ENCODE data around the gene C11orf71.

The C11orf71 gene

GRCh38 chr11:114400216-114400914, at the start of gene C11orf71, which contains the start of gene RBM7:
Gene C11orf71, minus strand, starts transcription at chr11:114400511. Its CDS starts 180 bp downstream, at chr11:114400331.
Gene RBM7, plus strand, starts transcription at chr11:114400666. Its CDS starts 6 bp downstream, at chr11:114400672.
- Mint-ChIP-seq H3K27ac (peak within 1 kb of the TSS; percentile 98), H3K27me3 (no peaks in the 10 kb centered on the region), H3K4me3 (peak within 1 kb of the TSS; percentile 92), H3K9me3 (no peaks in the 10 kb centered on the region), H3K4me1 (peaks cover 32% of the 10 kb centered on the region), H3K36me3 (peaks cover 12% of the 10 kb centered on the region)
- DNase-seq (ENCODE audit: low spot score in 2 of 2) = peak; percentile 89 to 95
- peak; percentile 91 for ATAC-seq (ENCODE audit: low read depth)

- no peaks in the 10 kb centered on the region for H3K4me1 Mint-ChIP-seq
- peaks cover 27% of the 10 kb centered on the region for H3K36me3 Mint-ChIP-seq
- no peaks in the 10 kb centered on the region for H3K27me3 Mint-ChIP-seq
- no peaks in the 10 kb centered on the region for H3K9me3 Mint-ChIP-seq
- ATAC-seq (ENCODE audit: low read depth) (no peak), DNase-seq (ENCODE audit: low spot score in 2 of 2) (no peak)
- H3K4me3 Mint-ChIP-seq = no peak overlapping the region
- H3K27ac Mint-ChIP-seq = no peak overlapping the region
Measured at GRCh38 chr11:114449845-114450244, 49.5 kb upstream of the C11orf71 start.

- DNase-seq (ENCODE audit: low spot score in 2 of 2) (no peak), ATAC-seq (ENCODE audit: low read depth) (no peak)
- Mint-ChIP-seq H3K36me3 (peaks cover 27% of the 10 kb centered on the region), H3K27me3 (no peaks in the 10 kb centered on the region), H3K27ac (no peak overlapping the region), H3K9me3 (no peaks in the 10 kb centered on the region), H3K4me1 (no peaks in the 10 kb centered on the region), H3K4me3 (no peak overlapping the region)
Measured at GRCh38 chr11:114448749-114449482, 48.6 kb upstream of the C11orf71 start.

- no peak for DNase-seq (ENCODE audit: low spot score in 2 of 2)
- Mint-ChIP-seq H3K4me3 (no peak overlapping the region), H3K27me3 (no peaks in the 10 kb centered on the region), H3K27ac (no peak overlapping the region), H3K4me1 (no peaks in the 10 kb centered on the region), H3K9me3 (no peaks in the 10 kb centered on the region), H3K36me3 (peaks cover 25% of the 10 kb centered on the region)
- ATAC-seq (ENCODE audit: low read depth) = no peak
Measured at GRCh38 chr11:114447892-114448291, 47.6 kb upstream of the C11orf71 start.

- H3K27ac Mint-ChIP-seq = no peak overlapping the region
- H3K9me3 Mint-ChIP-seq = no peaks in the 10 kb centered on the region
- H3K36me3 Mint-ChIP-seq = peaks cover 22% of the 10 kb centered on the region
- ATAC-seq (ENCODE audit: low read depth) (no peak), DNase-seq (ENCODE audit: low spot score in 2 of 2) (no peak)
- H3K4me3 Mint-ChIP-seq = no peak overlapping the region
- no peaks in the 10 kb centered on the region for H3K4me1 Mint-ChIP-seq
- H3K27me3 Mint-ChIP-seq = no peaks in the 10 kb centered on the region
Measured at GRCh38 chr11:114447444-114447843, 47.1 kb upstream of the C11orf71 start.

GRCh38 chr11:114442536-114442935, 42.2 kb upstream of the C11orf71 start:
- H3K36me3 Mint-ChIP-seq = peaks cover 12% of the 10 kb centered on the region
- H3K4me3 Mint-ChIP-seq = no peak overlapping the region
- DNase-seq (ENCODE audit: low spot score in 2 of 2) (no peak), ATAC-seq (ENCODE audit: low read depth) (no peak)
- H3K9me3 Mint-ChIP-seq = no peaks in the 10 kb centered on the region
- no peaks in the 10 kb centered on the region for H3K27me3 Mint-ChIP-seq
- H3K27ac Mint-ChIP-seq = no peak overlapping the region
- H3K4me1 Mint-ChIP-seq = peaks cover 18% of the 10 kb centered on the region

- no peak for DNase-seq (ENCODE audit: low spot score in 2 of 2)
- H3K9me3 Mint-ChIP-seq = no peaks in the 10 kb centered on the region
- no peak overlapping the region for H3K4me3 Mint-ChIP-seq
- peaks cover 18% of the 10 kb centered on the region for H3K4me1 Mint-ChIP-seq
- H3K36me3 Mint-ChIP-seq = peaks cover 7% of the 10 kb centered on the region
- H3K27me3 Mint-ChIP-seq = no peaks in the 10 kb centered on the region
- ATAC-seq (ENCODE audit: low read depth) = no peak
- H3K27ac Mint-ChIP-seq = no peak overlapping the region
Measured at GRCh38 chr11:114441921-114442320, 41.6 kb upstream of the C11orf71 start.

- H3K4me3 Mint-ChIP-seq = no peak overlapping the region
- peaks cover 18% of the 10 kb centered on the region for H3K4me1 Mint-ChIP-seq
- H3K27me3 Mint-ChIP-seq = no peaks in the 10 kb centered on the region
- ATAC-seq (ENCODE audit: low read depth) (no peak), DNase-seq (ENCODE audit: low spot score in 2 of 2) (no peak)
- no peaks in the 10 kb centered on the region for H3K9me3 Mint-ChIP-seq
- peaks cover 1% of the 10 kb centered on the region for H3K36me3 Mint-ChIP-seq
- H3K27ac Mint-ChIP-seq = peak overlapping the region; percentile 50
Measured at GRCh38 chr11:114440971-114441763, 40.9 kb upstream of the C11orf71 start.

GRCh38 chr11:114440121-114440860, 40.0 kb upstream of the C11orf71 start:
- Mint-ChIP-seq H3K36me3 (no peaks in the 10 kb centered on the region), H3K27ac (peak overlapping the region; percentile 82), H3K4me3 (peak overlapping the region; percentile 92), H3K9me3 (no peaks in the 10 kb centered on the region), H3K4me1 (peaks cover 18% of the 10 kb centered on the region), H3K27me3 (no peaks in the 10 kb centered on the region)
- DNase-seq (ENCODE audit: low spot score in 2 of 2) (no peak), ATAC-seq (ENCODE audit: low read depth) (no peak)

GRCh38 chr11:114439229-114440120, 39.2 kb upstream of the C11orf71 start, which contains the start of gene REXO2:
Gene REXO2, plus strand, starts transcription at chr11:114439467. Its CDS starts 62 bp downstream, at chr11:114439529.
- Mint-ChIP-seq H3K9me3 (no peaks in the 10 kb centered on the region), H3K4me1 (peaks cover 18% of the 10 kb centered on the region), H3K36me3 (no peaks in the 10 kb centered on the region), H3K4me3 (peak within 1 kb of the TSS; percentile 92), H3K27ac (peak within 1 kb of the TSS; percentile 82), H3K27me3 (no peaks in the 10 kb centered on the region)
- peak; percentile 99 for ATAC-seq (ENCODE audit: low read depth)
- peak; percentile 87 to 88 for DNase-seq (ENCODE audit: low spot score in 2 of 2)

GRCh38 chr11:114438303-114438702, 38.0 kb upstream of the C11orf71 start:
- H3K27me3 Mint-ChIP-seq = no peaks in the 10 kb centered on the region
- peaks cover 18% of the 10 kb centered on the region for H3K4me1 Mint-ChIP-seq
- ATAC-seq (ENCODE audit: low read depth) = no peak
- DNase-seq (ENCODE audit: low spot score in 2 of 2) = no peak
- H3K9me3 Mint-ChIP-seq = no peaks in the 10 kb centered on the region
- no peaks in the 10 kb centered on the region for H3K36me3 Mint-ChIP-seq
- no peak overlapping the region for H3K4me3 Mint-ChIP-seq
- H3K27ac Mint-ChIP-seq = no peak overlapping the region

- no peak overlapping the region for H3K4me3 Mint-ChIP-seq
- H3K4me1 Mint-ChIP-seq = no peaks in the 10 kb centered on the region
- DNase-seq (ENCODE audit: low spot score in 2 of 2) (no peak), ATAC-seq (ENCODE audit: low read depth) (no peak)
- H3K27me3 Mint-ChIP-seq = no peaks in the 10 kb centered on the region
- no peaks in the 10 kb centered on the region for H3K9me3 Mint-ChIP-seq
- H3K27ac Mint-ChIP-seq = no peak overlapping the region
- H3K36me3 Mint-ChIP-seq = no peaks in the 10 kb centered on the region
Measured at GRCh38 chr11:114433376-114433775, 33.1 kb upstream of the C11orf71 start.

GRCh38 chr11:114432893-114433292, 32.6 kb upstream of the C11orf71 start:
- Mint-ChIP-seq H3K36me3 (no peaks in the 10 kb centered on the region), H3K9me3 (no peaks in the 10 kb centered on the region), H3K4me1 (no peaks in the 10 kb centered on the region), H3K27me3 (no peaks in the 10 kb centered on the region), H3K27ac (no peak overlapping the region), H3K4me3 (no peak overlapping the region)
- DNase-seq (ENCODE audit: low spot score in 2 of 2) (no peak), ATAC-seq (ENCODE audit: low read depth) (no peak)

Measured in memory B cell (primary cell).